Activated CD8-positive, alpha-beta T cell treated with anti-CD3 and anti-CD28 coated beads for 36 hours (primary cell): ENCODE measurements around the gene FAU. TPM values are rescaled to one million over a fixed set of nuclear protein-coding genes. Genes with fewer than 3 reads are reported as not detected.

Experiments used
- ATAC-seq: fragments of 200-7000 bp; cut with Tn5 transposase; one replicate; pipeline ENCODE4 v1.10.0; 2021; ENCODE audit warnings: mild to moderate bottlenecking, moderate library complexity
- CTCF ChIA-PET: fragments of 350-600 bp; sonication (Branson Sonifier 250); formaldehyde crosslinking; loops from one replicate; lab custom pipeline; 2021; ENCODE audit warnings: antibody characterized with exemption; lab: Charles Lee
- POLR2A ChIA-PET: fragments of 350-600 bp; sonication (Branson Sonifier 250); formaldehyde crosslinking; loops from one replicate; lab custom pipeline; 2021; ENCODE audit warnings: antibody characterized with exemption; lab: Charles Lee
- DNase-seq: peaks from one replicate; pipeline ENCODE4 v3.0.0-alpha.2; 2020
- H3K27ac Mint-ChIP-seq: one replicate; pipeline ENCODE4 v1.8.0; 2021; ENCODE audit warnings: mild to moderate bottlenecking, mixed read lengths
- H3K27me3 Mint-ChIP-seq: one replicate; pipeline ENCODE4 v1.8.0; 2021; ENCODE audit warnings: mixed read lengths
- H3K36me3 Mint-ChIP-seq: one replicate; pipeline ENCODE4 v1.8.0; 2021; ENCODE audit warnings: low read depth, mixed read lengths
- H3K4me1 Mint-ChIP-seq: one replicate; pipeline ENCODE4 v1.8.0; 2021; ENCODE audit warnings: low read depth, mixed read lengths
- H3K4me3 Mint-ChIP-seq: one replicate; pipeline ENCODE4 v1.8.0; 2021; ENCODE audit warnings: mild to moderate bottlenecking, moderate library complexity, mixed read lengths
- H3K9me3 Mint-ChIP-seq: one replicate; pipeline ENCODE4 v1.8.0; 2021; ENCODE audit warnings: mixed read lengths
- CTCF ChIP-seq: fragments of 200-600 bp; IDR thresholded peaks from one replicate; pipeline ENCODE4 v1.8.0; 2022; ENCODE audit warnings: antibody characterized with exemption, mild to moderate bottlenecking
- intact Hi-C: fragments of 100-400 bp; cut with micrococcal nuclease; formaldehyde crosslinking; loops from one replicate; pipeline ENCODE4 v1.10.0; 2022
- total RNA-seq, 2 experiments: library from RNA; stranded (reverse); gene quantifications; one replicate each; pipeline ENCODE4 v1.2.3, GENCODE V29; 2021

Gene FAU
- total RNA-seq, 2 experiments from 2014 or later: 1,112 to 1,137 TPM

GRCh38 chr11:65118097-65118837 is 3.7 kb downstream of the FAU start:
- peaks cover 54% of the 10 kb centered on the region for H3K4me1 Mint-ChIP-seq
- POLR2A ChIA-PET: interaction anchor here (0.7 to 16.2 kb wide), 18 partner anchors 9 to 381 kb away, joined by 3 to 294 read pairs (median 5); partner anchors contain the start of genes ARL2, BATF2, CDCA5 and MALAT1
- intact Hi-C loops: loop anchor here (10.0 kb wide), 1 partner anchor 103 kb away; the partner anchor contains the start of gene ARL2

DNA sequence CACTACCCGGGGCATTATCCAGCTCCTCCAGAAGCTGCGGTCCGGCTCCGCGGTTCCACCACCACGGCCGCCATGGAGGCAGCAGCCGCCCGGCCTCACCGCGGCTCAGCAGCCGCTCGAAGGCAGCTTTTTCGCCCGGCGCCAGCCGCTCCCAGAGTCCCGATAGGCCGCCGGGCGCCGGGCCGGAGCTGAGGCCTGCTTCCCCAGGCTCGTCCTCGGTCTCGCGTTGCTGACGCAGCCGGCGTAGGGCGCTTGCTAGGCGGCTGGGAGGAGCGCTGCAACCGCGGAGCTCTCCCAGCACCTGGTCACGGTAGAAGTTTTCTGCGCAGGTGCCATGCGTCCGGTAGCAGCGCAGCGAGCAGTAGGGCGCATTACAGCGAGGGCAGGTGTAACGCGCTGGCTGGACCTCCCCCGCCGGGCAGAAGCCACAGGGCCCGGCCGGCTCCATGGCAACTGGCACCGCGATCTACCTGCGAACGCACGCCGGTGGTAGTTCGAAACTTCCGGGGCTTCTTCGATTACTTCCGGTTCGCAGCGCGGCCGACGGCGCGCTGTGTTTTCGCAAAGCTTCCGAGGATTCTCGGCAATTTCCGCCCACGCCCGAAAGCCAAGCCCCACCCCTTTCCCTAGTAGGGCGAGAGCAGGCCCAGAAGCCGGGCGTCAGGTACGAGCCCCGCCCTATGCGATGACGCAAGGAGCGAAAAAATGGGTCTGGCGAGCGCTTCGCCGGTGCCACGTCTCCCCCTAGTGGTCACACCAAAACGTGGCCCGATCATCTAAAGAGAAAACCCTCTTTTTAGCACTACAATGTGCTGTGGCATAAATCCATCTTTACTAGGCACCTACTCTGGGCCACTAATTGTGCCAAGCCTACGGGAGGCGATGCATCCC is 4.5 kb downstream of the FAU start, which contains the start of gene ZNHIT2:
TSS of gene ZNHIT2 (minus strand) at position 496 of the 891 bp plus-strand sequence. CDS start at position 448, 48 bp downstream.
- Mint-ChIP-seq H3K27me3 (no peaks in the 10 kb centered on the region), H3K4me1 (peaks cover 53% of the 10 kb centered on the region), H3K4me3 (peak within 1 kb of the TSS; percentile 87), H3K9me3 (no peaks in the 10 kb centered on the region), H3K36me3 (peaks cover 61% of the 10 kb centered on the region), H3K27ac (peak within 1 kb of the TSS; percentile 95)
- POLR2A ChIA-PET: interaction anchor here (0.8 to 16.2 kb wide), 22 partner anchors 9 to 304 kb away, joined by 3 to 294 read pairs (median 5); partner anchors contain the start of genes ARL2, BATF2, CDCA5 and POLA2
- peak; percentile 79 for TF ChIP-seq CTCF
- DNase-seq (peak; percentile 100), ATAC-seq (peak; percentile 75)
- CTCF ChIA-PET: interaction anchor here (0.6 to 3.4 kb wide), 22 partner anchors 8 to 269 kb away, joined by 3 to 18 read pairs (median 4); partner anchors contain the start of genes ARL2, CAPN1, CDC42EP2 and CDCA5
- intact Hi-C loops: loop anchor here (10.0 kb wide), 1 partner anchor 103 kb away; the partner anchor contains the start of gene ARL2

More at GRCh38 chr11:65118097-65118837, 3.7 kb downstream of the FAU start:
- Mint-ChIP-seq H3K36me3 (peaks cover 62% of the 10 kb centered on the region), H3K27ac (peak overlapping the region; percentile 88), H3K4me3 (peak overlapping the region; percentile 87), H3K9me3 (no peaks in the 10 kb centered on the region), H3K27me3 (no peaks in the 10 kb centered on the region)
- CTCF ChIA-PET: interaction anchor here (1.0 to 3.4 kb wide), 12 partner anchors 9 to 274 kb away, joined by 3 to 18 read pairs (median 4); partner anchors contain the start of genes ARL2, CDC42BPG and SYVN1
- DNase-seq: no peak
- peak; percentile 36 for TF ChIP-seq CTCF
- ATAC-seq: no peak

GRCh38 chr11:65116370-65117205 is 5.3 kb downstream of the FAU start:
- TF ChIP-seq CTCF: no peak
- Mint-ChIP-seq H3K4me1 (peaks cover 59% of the 10 kb centered on the region), H3K27ac (peak overlapping the region; percentile 95), H3K27me3 (no peaks in the 10 kb centered on the region), H3K4me3 (peak overlapping the region; percentile 87), H3K9me3 (no peaks in the 10 kb centered on the region), H3K36me3 (peaks cover 54% of the 10 kb centered on the region)
- ChIA-PET CTCF (interaction anchor here (0.7 to 3.4 kb wide), 14 partner anchors 9 to 213 kb away, joined by 3 to 18 read pairs (median 4); partner anchors contain the start of genes ARL2, CAPN1, CDC42EP2 and CDCA5), POLR2A (interaction anchor here (0.6 to 16.2 kb wide), 20 partner anchors 9 to 338 kb away, joined by 3 to 294 read pairs (median 4); partner anchors contain the start of genes ARL2, BATF2, CDCA5 and SF1)
- intact Hi-C loops: loop anchor here (10.0 kb wide), 1 partner anchor 102 kb away; the partner anchor contains the start of gene ARL2
- ATAC-seq: peak; percentile 21
- peak; percentile 82 for DNase-seq
